Neural cell (in vitro differentiated cells): Measurements from ENCODE around the gene CNIH3. TPM values are rescaled to one million over a fixed set of nuclear protein-coding genes. Genes with fewer than 3 reads are reported as not detected.

Experiments
- H2AFZ ChIP-seq: fragments of 200-600, 300-800 bp; sonication (generic), shearing (Covaris generic); 2 replicates; pipeline ENCODE4 v1.6.0; 2014; ENCODE audit warnings: low read depth, mild to moderate bottlenecking, antibody characterized with exemption, low read length, moderate library complexity
- H3F3A ChIP-seq: fragments of 200-600 bp; shearing (Covaris generic); 2 replicates; pipeline ENCODE4 v1.6.1; 2016; ENCODE audit warnings: mild to moderate bottlenecking, moderate library complexity, mixed read lengths, antibody characterized with exemption, low read length; ENCODE audit not compliant: insufficient read depth, poor library complexity, severe bottlenecking
- H3K27ac ChIP-seq: fragments of 200-600, 300-800 bp; sonication (generic), shearing (Covaris generic); 2 replicates; pipeline ENCODE4 v1.5.1; 2014; ENCODE audit warnings: mild to moderate bottlenecking, low read length, moderate library complexity
- H3K27me3 ChIP-seq: fragments of 300-800, 200-600 bp; sonication (generic), shearing (Covaris generic); 2 replicates; pipeline ENCODE4 v1.6.0; 2014; ENCODE audit warnings: mild to moderate bottlenecking, low read depth, low read length, moderate library complexity; ENCODE audit not compliant: insufficient read depth
- H3K36me3 ChIP-seq: fragments of 300-800, 200-600 bp; sonication (generic), shearing (Covaris generic); 2 replicates; pipeline ENCODE4 v1.5.1; 2014; ENCODE audit warnings: mild to moderate bottlenecking, antibody characterized with exemption, low read length, moderate library complexity; ENCODE audit not compliant: insufficient read depth
- H3K4me2 ChIP-seq: fragments of 300-800, 200-600 bp; sonication (generic), shearing (Covaris generic); 2 replicates; pipeline ENCODE4 v1.6.0; 2014; ENCODE audit warnings: mild to moderate bottlenecking, low read length
- H3K4me3 ChIP-seq: fragments of 300-800, 200-600 bp; sonication (generic), shearing (Covaris generic); 2 replicates; pipeline ENCODE4 v1.5.1; 2014; ENCODE audit warnings: mild to moderate bottlenecking, low read length, moderate library complexity
- H3K79me2 ChIP-seq: fragments of 200-600 bp; shearing (Covaris generic); replicated peaks from 2 replicates; pipeline ENCODE4 v1.6.0; 2014; ENCODE audit warnings: mild to moderate bottlenecking, low read length, moderate library complexity; ENCODE audit not compliant: insufficient read depth
- H3K9ac ChIP-seq: fragments of 300-800, 200-600 bp; sonication (generic), shearing (Covaris generic); 2 replicates; pipeline ENCODE4 v1.6.1; 2016; ENCODE audit warnings: mild to moderate bottlenecking, low read length, mixed read lengths
- H3K9me2 ChIP-seq: fragments of 200-600 bp; shearing (Covaris generic); 2 replicates; pipeline ENCODE4 v1.6.1; 2016; ENCODE audit warnings: mild to moderate bottlenecking, low read length, mixed read lengths; ENCODE audit not compliant: insufficient read depth
- H3K9me3 ChIP-seq: fragments of 200-600, 300-800 bp; sonication (generic), shearing (Covaris generic); 2 replicates; pipeline ENCODE4 v1.6.1; 2016; ENCODE audit warnings: mild to moderate bottlenecking, mixed run types, low read length, moderate library complexity, mixed read lengths
- H4K20me1 ChIP-seq: fragments of 200-600 bp; shearing (Covaris generic); 2 replicates; pipeline ENCODE4 v1.6.1; 2016; ENCODE audit warnings: mild to moderate bottlenecking, mixed run types; ENCODE audit not compliant: insufficient read depth
- EP300 ChIP-seq: fragments of 450-650 bp; conservative IDR thresholded peaks from 2 replicates; pipeline ENCODE4 v1.6.1; 2014; ENCODE audit warnings: antibody characterized with exemption, mild to moderate bottlenecking, moderate library complexity; ENCODE audit not compliant: poor library complexity, severe bottlenecking
- EZH2 ChIP-seq: fragments of 200-600, 300-800 bp; shearing (Covaris generic), sonication (generic); IDR thresholded peaks from 2 replicates; pipeline ENCODE4 v1.6.1; 2014; ENCODE audit warnings: antibody characterized with exemption, low read length, borderline replicate concordance, mild to moderate bottlenecking; ENCODE audit not compliant: insufficient read depth, poor library complexity, severe bottlenecking
- MXI1 ChIP-seq: fragments of 450-650 bp; conservative IDR thresholded peaks from 2 replicates; pipeline ENCODE4 v1.6.1; 2014; ENCODE audit warnings: antibody characterized with exemption, mild to moderate bottlenecking; ENCODE audit not compliant: poor library complexity, severe bottlenecking
- POLR2AphosphoS5 ChIP-seq: IDR thresholded peaks from 2 replicates; pipeline ENCODE4 v1.6.1; 2012
- RAD21 ChIP-seq: fragments of 450-650 bp; conservative IDR thresholded peaks from 2 replicates; pipeline ENCODE4 v1.6.1; 2014; ENCODE audit warnings: antibody characterized with exemption, mild to moderate bottlenecking, moderate library complexity
- REST ChIP-seq: IDR thresholded peaks from 2 replicates; pipeline ENCODE4 v1.6.1; 2012; ENCODE audit warnings: borderline replicate concordance
- SMC3 ChIP-seq: fragments of 450-650 bp; conservative IDR thresholded peaks from 2 replicates; pipeline ENCODE4 v1.6.1; 2014; ENCODE audit warnings: antibody characterized with exemption, mild to moderate bottlenecking, moderate library complexity; ENCODE audit not compliant: poor library complexity
- TAF1 ChIP-seq: IDR thresholded peaks from 2 replicates; pipeline ENCODE4 v1.6.1; 2012; ENCODE audit warnings: low read depth
- polyA plus RNA-seq: library from polyadenylated mRNA; depleted of rRNA; stranded (reverse); fragments of >200 nt; gene quantifications from 2 replicates; pipeline ENCODE4 v1.2.3, GENCODE V29; 2014
- TF ChIP-seq, protein P1 (sequence below): fragments of 450-650 bp; IDR thresholded peaks from 2 replicates; pipeline ENCODE4 v1.5.1; 2014; ENCODE audit warnings: antibody characterized with exemption, mild to moderate bottlenecking, moderate library complexity; ENCODE audit not compliant: poor library complexity, severe bottlenecking

CNIH3 gene
- polyA plus RNA-seq, 1 donor from 2014 or later, result 9.3 TPM

DNA sequence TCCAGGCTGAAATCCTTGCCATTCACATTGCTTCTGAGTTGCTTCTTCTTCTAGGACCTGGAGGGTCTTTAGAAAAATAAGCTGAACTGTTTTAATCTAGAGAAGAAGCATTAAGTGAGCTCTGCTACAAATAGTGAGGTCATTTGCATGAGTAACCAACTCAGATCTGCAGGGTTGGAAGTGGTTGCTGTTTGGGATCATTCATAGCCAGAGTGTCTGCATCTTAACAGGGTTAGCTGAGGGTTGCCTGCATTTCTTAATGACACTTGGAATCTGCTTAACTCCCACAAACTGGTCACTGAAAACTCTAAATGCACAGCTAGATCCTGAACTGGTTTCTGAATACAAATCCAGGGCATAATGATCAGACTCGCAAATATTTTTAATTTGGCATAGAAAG lies 9.9 kb downstream of the CNIH3 start:
- H3F3A ChIP-seq, result no peaks in the 10 kb centered on the region
- H3K9ac ChIP-seq, result no peak overlapping the region
- H4K20me1 ChIP-seq, result no peaks in the 10 kb centered on the region
- H3K27me3 ChIP-seq, result no peaks in the 10 kb centered on the region
- H3K9me2 ChIP-seq, result no peaks in the 10 kb centered on the region
- H3K36me3 ChIP-seq, result no peaks in the 10 kb centered on the region
- TF ChIP-seq RAD21 (no peak), MXI1 (no peak), TAF1 (no peak), SMC3 (no peak), POLR2AphosphoS5 (no peak), REST (no peak), EP300 (no peak), EZH2 (no peak)
- TF ChIP-seq, protein P1, sequence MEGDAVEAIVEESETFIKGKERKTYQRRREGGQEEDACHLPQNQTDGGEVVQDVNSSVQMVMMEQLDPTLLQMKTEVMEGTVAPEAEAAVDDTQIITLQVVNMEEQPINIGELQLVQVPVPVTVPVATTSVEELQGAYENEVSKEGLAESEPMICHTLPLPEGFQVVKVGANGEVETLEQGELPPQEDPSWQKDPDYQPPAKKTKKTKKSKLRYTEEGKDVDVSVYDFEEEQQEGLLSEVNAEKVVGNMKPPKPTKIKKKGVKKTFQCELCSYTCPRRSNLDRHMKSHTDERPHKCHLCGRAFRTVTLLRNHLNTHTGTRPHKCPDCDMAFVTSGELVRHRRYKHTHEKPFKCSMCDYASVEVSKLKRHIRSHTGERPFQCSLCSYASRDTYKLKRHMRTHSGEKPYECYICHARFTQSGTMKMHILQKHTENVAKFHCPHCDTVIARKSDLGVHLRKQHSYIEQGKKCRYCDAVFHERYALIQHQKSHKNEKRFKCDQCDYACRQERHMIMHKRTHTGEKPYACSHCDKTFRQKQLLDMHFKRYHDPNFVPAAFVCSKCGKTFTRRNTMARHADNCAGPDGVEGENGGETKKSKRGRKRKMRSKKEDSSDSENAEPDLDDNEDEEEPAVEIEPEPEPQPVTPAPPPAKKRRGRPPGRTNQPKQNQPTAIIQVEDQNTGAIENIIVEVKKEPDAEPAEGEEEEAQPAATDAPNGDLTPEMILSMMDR, result no peak
- no peaks in the 10 kb centered on the region for H3K79me2 ChIP-seq
- no peak overlapping the region for H3K27ac ChIP-seq
- no peak overlapping the region for H2AFZ ChIP-seq
- no peak overlapping the region for H3K4me3 ChIP-seq
- no peaks in the 10 kb centered on the region for H3K9me3 ChIP-seq
- H3K4me2 ChIP-seq, result no peak overlapping the region

- H3F3A ChIP-seq, result no peaks in the 10 kb centered on the region
- no peak overlapping the region for H3K9ac ChIP-seq
- no peaks in the 10 kb centered on the region for H3K9me3 ChIP-seq
- H3K4me2 ChIP-seq, result no peak overlapping the region
- TF ChIP-seq RAD21, result no peak
- no peak for TF ChIP-seq MXI1
- TF ChIP-seq EP300, result no peak
- TF ChIP-seq EZH2, result no peak
- no peak for TF ChIP-seq TAF1
- TF ChIP-seq REST, result no peak
- TF ChIP-seq POLR2AphosphoS5, result no peak
- TF ChIP-seq SMC3, result no peak
- no peaks in the 10 kb centered on the region for H3K9me2 ChIP-seq
- H3K4me3 ChIP-seq, result no peak overlapping the region
- H2AFZ ChIP-seq, result no peak overlapping the region
- H4K20me1 ChIP-seq, result no peaks in the 10 kb centered on the region
- no peaks in the 10 kb centered on the region for H3K79me2 ChIP-seq
- no peaks in the 10 kb centered on the region for H3K27me3 ChIP-seq
- no peaks in the 10 kb centered on the region for H3K36me3 ChIP-seq
- H3K27ac ChIP-seq, result no peak overlapping the region
These were observed 13.8 kb downstream of the CNIH3 start for GRCh38 chr1:224629965-224630364.
